ENCODE results near the gene EHD3.
A peak's percentile ranks its signal among the peaks of the same experiment; 100 is the strongest.

EHD3 gene

DNA sequence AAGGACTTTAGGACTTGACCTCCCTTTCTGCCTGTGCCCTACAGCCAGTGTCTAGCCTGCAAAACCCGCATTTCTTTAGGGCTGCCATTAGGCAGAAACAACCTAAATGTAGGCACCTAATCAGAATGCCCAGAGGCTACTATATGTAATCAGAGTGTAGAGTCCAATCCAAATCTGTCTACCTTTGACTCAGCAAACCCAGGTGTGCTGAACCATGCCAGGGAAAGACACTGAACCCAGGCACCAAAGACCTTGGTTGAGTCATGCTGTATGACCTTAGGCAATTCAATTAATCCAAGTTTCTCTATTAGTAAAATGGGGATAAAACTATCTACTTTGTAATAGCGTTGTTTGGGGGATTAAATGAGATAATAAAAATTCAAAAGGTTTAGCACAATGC is 37.3 kb upstream of the EHD3 start:
- H4K20me1 ChIP-seq, result no peaks in the 10 kb centered on the region
- H3K4me1 ChIP-seq, result no peaks in the 10 kb centered on the region
- H3K9ac ChIP-seq, result no peak overlapping the region
- H3K4me3 ChIP-seq, result no peak overlapping the region
- no peak overlapping the region for H3K27ac ChIP-seq
- H3K4me2 ChIP-seq, result no peak overlapping the region
- peaks cover 0 to 7% (median 0%) of the 10 kb centered on the region in 11 experiments; a peak in 4 of 22 replicates for H3K36me3 ChIP-seq
- H3K27me3 ChIP-seq, result no peaks in the 10 kb centered on the region
- TF ChIP-seq Cebpa-rat (IDR thresholded peaks at IDR 0.05), result no peak
- peaks cover 0 to 8% (median 0%) of the 10 kb centered on the region in 11 experiments; a peak in 3 of 22 replicates for H3K9me3 ChIP-seq (replicated peaks in 1 of 11)

DNA sequence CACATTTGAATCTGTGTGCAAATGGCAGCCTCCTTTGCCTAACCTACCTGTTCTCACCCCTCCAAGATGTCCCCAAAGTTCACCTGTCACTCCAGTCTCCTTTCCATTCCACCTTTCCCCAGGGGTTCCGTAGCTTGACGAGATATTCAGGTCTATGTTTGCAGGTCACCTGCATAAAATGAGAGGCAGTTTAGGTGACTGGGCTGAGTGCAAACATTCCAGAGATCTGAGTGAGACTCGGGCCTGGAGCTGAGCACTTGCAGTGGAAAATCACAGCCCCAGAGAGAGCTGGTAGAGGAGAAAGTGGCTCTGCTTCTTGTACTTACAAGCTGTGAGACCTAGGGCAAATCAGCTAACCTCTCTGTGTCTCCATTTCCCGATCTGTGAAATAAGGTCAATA is 36.8 kb upstream of the EHD3 start:
- peaks cover 0 to 7% (median 0%) of the 10 kb centered on the region in 11 experiments; a peak in 4 of 22 replicates for H3K36me3 ChIP-seq
- H3K4me3 ChIP-seq, result no peak overlapping the region
- no peaks in the 10 kb centered on the region for H3K27me3 ChIP-seq
- no peaks in the 10 kb centered on the region for H3K4me1 ChIP-seq
- TF ChIP-seq Cebpa-rat (IDR thresholded peaks at IDR 0.05), result no peak
- no peak overlapping the region for H3K4me2 ChIP-seq
- H4K20me1 ChIP-seq, result no peaks in the 10 kb centered on the region
- H3K27ac ChIP-seq, result no peak overlapping the region
- no peak overlapping the region for H3K9ac ChIP-seq
- peaks cover 0 to 8% (median 0%) of the 10 kb centered on the region in 11 experiments; a peak in 3 of 22 replicates for H3K9me3 ChIP-seq (replicated peaks in 1 of 11)

DNA sequence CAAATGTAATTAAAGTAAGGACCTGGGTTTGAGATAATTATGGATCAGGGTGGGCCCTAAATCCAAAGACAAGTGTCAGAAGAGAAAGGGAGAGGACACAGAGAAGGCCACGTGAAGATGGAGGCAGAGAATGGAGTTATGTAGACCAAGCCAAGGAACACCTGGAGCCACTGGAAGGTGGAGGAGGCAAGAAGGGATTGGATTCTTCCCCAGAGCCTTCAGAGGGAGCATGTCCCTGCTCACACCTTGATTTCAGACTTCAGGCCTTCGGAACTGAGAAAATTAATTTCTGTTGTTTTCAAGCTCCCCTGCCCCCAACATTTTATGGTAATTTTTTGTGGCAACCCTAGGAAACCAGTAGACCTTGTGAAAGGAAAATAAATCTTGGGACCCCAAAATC is 36.3 kb upstream of the EHD3 start:
- Histone ChIP-seq H4K20me1 (no peaks in the 10 kb centered on the region), H3K4me1 (no peaks in the 10 kb centered on the region), H3K9me3 (replicated peaks in 1 of 11) (peaks cover 0 to 8% (median 0%) of the 10 kb centered on the region in 11 experiments; a peak in 2 of 22 replicates), H3K36me3 (peaks cover 0 to 7% (median 0%) of the 10 kb centered on the region in 11 experiments; a peak in 3 of 22 replicates), H3K4me2 (no peak overlapping the region), H3K27ac (no peak overlapping the region), H3K27me3 (no peaks in the 10 kb centered on the region), H3K4me3 (no peak overlapping the region), H3K9ac (no peak overlapping the region)
- TF ChIP-seq Cebpa-rat (IDR thresholded peaks at IDR 0.05), result no peak

DNA sequence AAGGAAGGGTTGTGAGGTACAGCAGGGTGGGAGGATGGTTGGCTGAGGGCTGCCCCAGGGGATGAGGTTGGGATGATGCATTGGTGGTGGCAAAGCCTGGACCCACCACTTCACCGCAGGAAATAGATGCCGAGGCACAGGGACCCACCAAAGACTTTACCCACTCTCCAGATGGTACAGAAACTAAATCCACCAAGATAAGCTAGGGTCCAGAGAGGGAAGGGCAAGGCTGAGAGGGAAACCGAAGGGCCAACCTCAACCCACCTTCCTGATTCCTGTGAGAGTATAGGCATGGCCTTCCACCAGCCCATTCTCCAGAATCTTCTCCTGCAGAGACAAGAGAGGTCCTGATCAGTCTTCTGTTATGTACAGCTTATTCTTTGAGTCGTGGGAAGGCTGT is 34.7 kb upstream of the EHD3 start:
- no peaks in the 10 kb centered on the region for H3K4me1 ChIP-seq
- H3K36me3 ChIP-seq, result peaks cover 0 to 7% (median 0%) of the 10 kb centered on the region in 11 experiments; a peak in 3 of 22 replicates
- TF ChIP-seq Cebpa-rat (IDR thresholded peaks at IDR 0.05), result no peak
- no peaks in the 10 kb centered on the region for H4K20me1 ChIP-seq
- no peak overlapping the region for H3K27ac ChIP-seq
- H3K27me3 ChIP-seq, result no peaks in the 10 kb centered on the region
- H3K4me2 ChIP-seq, result no peak overlapping the region
- no peak overlapping the region for H3K4me3 ChIP-seq
- H3K9me3 ChIP-seq (replicated peaks in 1 of 11), result peaks cover 0 to 8% (median 0%) of the 10 kb centered on the region in 11 experiments; a peak in 2 of 22 replicates
- no peak overlapping the region for H3K9ac ChIP-seq

DNA sequence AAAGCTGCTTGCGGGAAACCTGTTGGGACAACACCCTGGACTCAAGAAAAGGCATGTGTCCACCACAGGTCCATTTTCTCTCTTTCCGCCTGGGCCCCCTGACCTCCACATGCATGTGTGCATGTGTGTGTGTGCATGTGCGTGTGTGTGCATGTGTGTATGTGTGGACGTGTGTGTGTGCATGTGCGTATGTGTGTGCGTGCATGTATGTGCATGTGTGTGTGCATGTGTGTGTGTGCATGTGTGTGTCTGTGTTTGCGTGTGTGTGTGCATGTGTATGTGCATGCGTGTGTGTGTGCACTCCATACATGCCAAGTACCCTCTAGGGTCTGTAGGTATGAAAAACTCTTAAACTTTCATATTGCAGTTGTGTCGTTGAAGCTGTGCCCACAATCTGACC is 33.0 kb upstream of the EHD3 start:
- Histone ChIP-seq H3K27ac (no peak overlapping the region), H3K36me3 (peaks cover 0 to 7% (median 0%) of the 10 kb centered on the region in 11 experiments; a peak in 3 of 22 replicates), H3K9me3 (replicated peaks in 1 of 11) (peaks cover 0 to 8% (median 0%) of the 10 kb centered on the region in 11 experiments; a peak in 2 of 22 replicates), H3K9ac (no peak overlapping the region), H3K4me3 (no peak overlapping the region), H3K4me1 (peaks cover 0 to 8% (median 0%) of the 10 kb centered on the region in 10 experiments; a peak in 3 of 20 replicates), H3K27me3 (no peaks in the 10 kb centered on the region), H3K4me2 (no peak overlapping the region), H4K20me1 (no peaks in the 10 kb centered on the region)
- TF ChIP-seq Cebpa-rat (IDR thresholded peaks at IDR 0.05), result no peak

DNA sequence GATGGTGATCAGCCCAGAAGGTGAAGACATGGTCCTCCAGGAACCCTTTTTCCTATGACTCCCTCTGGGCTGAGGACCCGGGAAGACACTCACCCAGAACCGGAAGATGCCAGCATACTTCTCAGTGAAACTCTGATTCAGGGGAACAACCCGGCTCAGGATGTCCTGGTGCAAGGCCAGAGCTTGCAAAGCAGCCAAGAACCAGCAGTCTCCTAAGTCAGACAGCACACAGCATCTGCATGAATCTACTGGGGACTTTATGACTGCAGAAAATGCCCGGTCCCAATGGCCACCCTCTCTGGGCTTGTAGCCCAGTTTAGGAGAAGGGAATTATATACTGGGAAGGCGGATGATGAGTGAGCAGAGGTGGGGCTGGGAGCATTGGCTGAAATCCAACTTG is 31.9 kb upstream of the EHD3 start:
- H3K36me3 ChIP-seq, result peaks cover 0 to 7% (median 0%) of the 10 kb centered on the region in 11 experiments; a peak in 3 of 22 replicates
- H3K27ac ChIP-seq, result no peak overlapping the region
- no peak overlapping the region for H3K9ac ChIP-seq
- no peak for TF ChIP-seq Cebpa-rat (IDR thresholded peaks at IDR 0.05)
- H3K4me3 ChIP-seq, result no peak overlapping the region
- peaks cover 0 to 8% (median 0%) of the 10 kb centered on the region in 11 experiments; a peak in 2 of 22 replicates for H3K9me3 ChIP-seq (replicated peaks in 1 of 11)
- H4K20me1 ChIP-seq, result no peaks in the 10 kb centered on the region
- peaks cover 0 to 8% (median 0%) of the 10 kb centered on the region in 10 experiments; a peak in 3 of 20 replicates for H3K4me1 ChIP-seq
- no peaks in the 10 kb centered on the region for H3K27me3 ChIP-seq
- H3K4me2 ChIP-seq, result no peak overlapping the region

DNA sequence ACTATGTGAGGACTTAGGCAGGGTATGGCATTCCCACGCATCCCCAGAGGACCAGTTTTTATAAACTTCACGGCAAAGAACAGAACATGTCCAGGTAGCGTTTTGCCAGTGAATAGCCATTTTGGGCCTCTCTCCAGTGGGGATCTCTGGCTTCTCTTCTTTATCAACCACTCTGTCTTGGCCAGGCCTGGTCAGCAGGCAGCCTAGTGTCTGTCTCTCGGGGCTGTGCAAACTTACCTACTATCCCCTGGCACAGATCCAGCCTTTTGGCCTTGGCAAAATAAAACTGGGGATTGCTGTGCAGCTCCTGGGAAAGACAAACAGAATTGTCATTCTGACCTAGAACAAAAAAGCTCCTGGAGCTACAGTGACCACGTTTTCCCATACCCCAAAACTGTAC is 31.1 kb upstream of the EHD3 start:
- Histone ChIP-seq H3K9ac (no peak overlapping the region), H3K4me3 (no peak overlapping the region), H3K9me3 (replicated peaks in 1 of 11) (peaks cover 0 to 8% (median 0%) of the 10 kb centered on the region in 11 experiments; a peak in 2 of 22 replicates), H3K4me2 (no peak overlapping the region), H4K20me1 (no peaks in the 10 kb centered on the region), H3K27ac (no peak overlapping the region), H3K36me3 (peaks cover 0 to 7% (median 0%) of the 10 kb centered on the region in 11 experiments; a peak in 3 of 22 replicates), H3K4me1 (peaks cover 0 to 8% (median 2%) of the 10 kb centered on the region in 10 experiments; a peak in 9 of 20 replicates), H3K27me3 (no peaks in the 10 kb centered on the region)
- TF ChIP-seq Cebpa-rat (IDR thresholded peaks at IDR 0.05), result no peak

DNA sequence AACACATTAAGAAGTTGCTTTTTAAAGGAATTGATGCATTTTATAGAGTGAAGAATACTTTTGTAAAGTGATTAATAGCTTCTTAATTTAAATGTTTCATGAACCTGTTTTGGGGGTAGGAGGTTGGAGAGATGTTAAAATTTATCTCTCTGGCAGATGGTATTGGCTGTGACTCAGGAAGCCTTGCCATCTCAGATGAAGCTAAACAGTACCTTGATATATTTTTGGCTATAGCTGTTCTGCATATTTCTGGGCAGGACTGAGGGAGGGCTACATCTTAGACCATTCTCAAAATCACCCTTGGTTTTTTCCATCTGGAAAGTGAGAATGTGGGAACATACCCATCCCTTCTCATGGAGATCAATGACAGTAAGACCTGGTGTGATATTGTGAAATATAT is 30.0 kb upstream of the EHD3 start:
- H3K27me3 ChIP-seq, result no peaks in the 10 kb centered on the region
- H3K9ac ChIP-seq, result no peak overlapping the region
- H3K36me3 ChIP-seq, result peaks cover 0 to 7% (median 0%) of the 10 kb centered on the region in 11 experiments; a peak in 3 of 22 replicates
- H3K4me2 ChIP-seq, result no peak overlapping the region
- no peak overlapping the region for H3K4me3 ChIP-seq
- peaks cover 0 to 8% (median 0%) of the 10 kb centered on the region in 11 experiments; a peak in 2 of 22 replicates for H3K9me3 ChIP-seq (replicated peaks in 1 of 11)
- H3K4me1 ChIP-seq, result peaks cover 0 to 11% (median 7%) of the 10 kb centered on the region in 10 experiments; a peak in 10 of 20 replicates
- H3K27ac ChIP-seq, result no peak overlapping the region
- no peak; a peak in 1 of 22 replicates for TF ChIP-seq Cebpa-rat (IDR thresholded peaks at IDR 0.05)
- no peaks in the 10 kb centered on the region for H4K20me1 ChIP-seq

DNA sequence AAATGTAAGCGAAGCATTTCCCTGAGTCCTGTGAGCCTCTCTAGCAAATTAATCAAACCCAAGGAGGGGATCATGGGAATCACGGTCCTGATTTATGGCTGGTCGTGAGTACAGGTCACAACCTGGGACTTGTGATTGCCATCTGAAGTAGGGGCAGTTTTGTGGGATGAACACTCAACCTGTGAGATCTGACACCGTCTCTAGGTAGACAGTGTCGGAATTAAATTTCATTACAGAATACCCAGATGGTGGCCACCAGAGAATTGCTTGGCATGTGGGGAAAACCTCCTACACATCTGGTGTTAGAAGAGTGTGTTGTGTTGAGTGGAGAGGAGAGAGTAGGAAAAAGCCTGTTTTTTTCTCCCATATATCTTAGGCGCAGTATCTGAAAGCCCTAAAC is 29.2 kb upstream of the EHD3 start:
- Histone ChIP-seq H3K9me3 (replicated peaks in 1 of 11) (no peaks in the 10 kb centered on the region), H4K20me1 (no peaks in the 10 kb centered on the region), H3K27ac (no peak overlapping the region), H3K36me3 (no peaks in the 10 kb centered on the region; a peak in 1 of 22 replicates), H3K4me2 (0 out of 22 replicates have a peak overlapping the region, but pooled peaks of 1 of the 11 experiments have one; percentile 1), H3K4me3 (no peak overlapping the region), H3K27me3 (no peaks in the 10 kb centered on the region), H3K9ac (no peak overlapping the region), H3K4me1 (peaks cover 0 to 12% (median 7%) of the 10 kb centered on the region in 10 experiments; a peak in 10 of 20 replicates)
- TF ChIP-seq Cebpa-rat (IDR thresholded peaks at IDR 0.05), result no peak

DNA sequence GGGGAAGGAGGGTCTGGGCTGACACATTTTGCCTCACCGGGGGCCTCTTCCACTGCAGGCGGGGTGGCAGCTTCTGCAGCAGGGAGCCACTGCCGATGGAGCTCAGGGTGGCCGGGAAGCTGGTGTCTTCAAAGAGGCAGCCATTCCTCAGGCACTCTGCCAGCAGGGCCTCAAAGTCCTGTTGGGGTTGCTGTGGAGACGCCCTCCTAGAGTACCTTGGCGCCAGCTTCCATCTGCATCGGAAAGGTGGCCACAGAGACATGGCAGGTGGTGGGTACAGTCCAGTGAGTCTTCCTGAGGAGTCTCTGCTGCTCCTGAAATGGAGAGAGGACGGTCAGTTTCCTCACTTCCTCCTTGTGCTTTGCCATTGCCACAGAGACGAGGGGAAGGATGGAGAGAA is 28.8 kb upstream of the EHD3 start:
- Histone ChIP-seq H3K9ac (no peak overlapping the region), H3K4me1 (peaks cover 0 to 16% (median 8%) of the 10 kb centered on the region in 10 experiments; a peak in 10 of 20 replicates), H3K36me3 (no peaks in the 10 kb centered on the region), H4K20me1 (no peaks in the 10 kb centered on the region), H3K4me2 (peak overlapping the region in 2 of 11 experiments; percentile 1; a peak in 1 of 22 replicates), H3K9me3 (replicated peaks in 1 of 11) (no peaks in the 10 kb centered on the region), H3K27me3 (no peaks in the 10 kb centered on the region), H3K27ac (no peak overlapping the region), H3K4me3 (no peak overlapping the region)
- no peak for TF ChIP-seq Cebpa-rat (IDR thresholded peaks at IDR 0.05)

Measured in BLaER1 treated with 17β-estradiol and CSF1 and Interleukin-3, amounts not matched to agents 10 nM and 100 nM (cell line).